Endothelial cell of umbilical vein (primary cell): ENCODE measurements around the gene KCTD17. TPM values are rescaled to one million over a fixed set of nuclear protein-coding genes. Genes with fewer than 3 reads are reported as not detected.

Experiments used
- BruUV-seq: library from RNA; stranded (reverse); fragments of 400-500 nt; replicated peaks from 2 replicates; lab custom pipeline; 2021; lab: Mats Ljungman, UMichigan
- CTCF ChIA-PET: fragments of 300-600, 350-600 bp; sonication (Branson Sonifier 250); formaldehyde crosslinking; loops from one replicate; lab custom pipeline; 2021; ENCODE audit warnings: antibody characterized with exemption, inconsistent platforms; lab: Charles Lee
- POLR2A ChIA-PET: fragments of 300-600, 350-600 bp; sonication (Branson Sonifier 250); formaldehyde crosslinking; loops from one replicate; lab custom pipeline; 2021; ENCODE audit warnings: antibody characterized with exemption, inconsistent platforms; lab: Charles Lee
- DNase-seq: peaks from one replicate; pipeline ENCODE4 v3.0.0-alpha.2; 2011; ENCODE audit warnings: low read depth, low spot score
- FAIRE-seq: peaks from 2 replicates; lab custom pipeline; 2011; peaks lifted over from hg19 to GRCh38; lab: Jason Lieb, UNC
- H2AFZ ChIP-seq: 2 replicates; pipeline ENCODE4 v1.6.0; 2012; ENCODE audit warnings: low read depth, low read length, control low read depth, inconsistent platforms
- H3K27ac ChIP-seq: 2 replicates; pipeline ENCODE4 v1.5.1; 2011; ENCODE audit warnings: low read depth, mild to moderate bottlenecking, control low read depth, low read length, moderate library complexity; ENCODE audit not compliant: insufficient read depth
- H3K27me3 ChIP-seq, 2 experiments: 2 replicates each; pipeline versions ENCODE4 v1.6.0 to v1.6.1; 2011; ENCODE audit warnings: low read length in 2 of 2, mixed read lengths in 1 of 2; ENCODE audit not compliant: control insufficient read depth in 2 of 2, insufficient read depth in 2 of 2
- H3K36me3 ChIP-seq, 2 experiments: 2 replicates in 1 of 2; 3 replicates in 1 of 2; pipeline ENCODE4 v1.5.1; 2011; ENCODE audit warnings: low read length in 2 of 2, mild to moderate bottlenecking in 1 of 2, moderate library complexity in 1 of 2; ENCODE audit not compliant: control insufficient read depth in 2 of 2, insufficient read depth in 2 of 2; ENCODE audit errors: extremely low read depth in 1 of 2
- H3K4me1 ChIP-seq: 3 replicates; pipeline ENCODE4 v1.5.1; 2011; ENCODE audit warnings: mild to moderate bottlenecking, low read length; ENCODE audit not compliant: control insufficient read depth, insufficient read depth; ENCODE audit errors: extremely low read depth
- H3K4me2 ChIP-seq: 2 replicates; pipeline ENCODE4 v1.6.1; 2011; ENCODE audit warnings: low read length, control low read depth, mixed read lengths; ENCODE audit not compliant: insufficient read depth
- H3K4me3 ChIP-seq, 3 experiments: fragments of 200-600 bp in 1 of 3; sonication (generic), shearing (Covaris generic) in 1 of 3; replicated peaks in 1 of 3; 2 replicates each; pipeline ENCODE4 v1.5.1; 2011 to 2016; ENCODE audit warnings: control low read depth in 3 of 3, low read length in 3 of 3, mild to moderate bottlenecking in 2 of 3, inconsistent platforms in 1 of 3, low read depth in 1 of 3, moderate library complexity in 1 of 3; ENCODE audit not compliant: insufficient read depth in 1 of 3
- H3K79me2 ChIP-seq: 2 replicates; pipeline ENCODE4 v1.6.0; 2012; ENCODE audit warnings: low read length, inconsistent platforms; ENCODE audit not compliant: control insufficient read depth, insufficient read depth
- H3K9ac ChIP-seq: replicated peaks from 2 replicates; pipeline ENCODE3; 2011; ENCODE audit warnings: low read length, control low read depth; ENCODE audit not compliant: insufficient read depth; ENCODE audit errors: extremely low read depth
- H3K9me1 ChIP-seq: replicated peaks from 3 replicates; pipeline ENCODE4 v1.6.0; 2011; ENCODE audit warnings: mild to moderate bottlenecking, low read length; ENCODE audit not compliant: control insufficient read depth, insufficient read depth; ENCODE audit errors: extremely low read depth
- H3K9me3 ChIP-seq: replicated peaks from 2 replicates; pipeline ENCODE4 v1.5.1; 2012; ENCODE audit warnings: low read length, inconsistent platforms; ENCODE audit not compliant: control insufficient read depth, insufficient read depth
- H4K20me1 ChIP-seq: replicated peaks from 2 replicates; pipeline ENCODE3; 2011; ENCODE audit warnings: mild to moderate bottlenecking, low read length; ENCODE audit not compliant: control insufficient read depth, insufficient read depth; ENCODE audit errors: extremely low read depth
- EZH2 ChIP-seq: IDR thresholded peaks from 2 replicates; pipeline ENCODE4 v1.6.1; 2012; ENCODE audit warnings: borderline replicate concordance, low read depth, mild to moderate bottlenecking, moderate library complexity, low read length, inconsistent platforms; ENCODE audit not compliant: severe bottlenecking
- FOS ChIP-seq: IDR thresholded peaks from 2 replicates; pipeline ENCODE4 v1.6.1; 2011; ENCODE audit warnings: mild to moderate bottlenecking, low read length, moderate library complexity, borderline replicate concordance; ENCODE audit not compliant: insufficient read depth
- GATA2 ChIP-seq: IDR thresholded peaks from 2 replicates; pipeline ENCODE4 v1.7.0; 2011; ENCODE audit warnings: low read depth, mild to moderate bottlenecking, moderate library complexity, mixed read lengths, low read length; ENCODE audit not compliant: insufficient read length, insufficient read depth
- JUN ChIP-seq: IDR thresholded peaks from 2 replicates; pipeline ENCODE4 v1.6.1; 2011; ENCODE audit warnings: borderline replicate concordance, low read depth; ENCODE audit not compliant: insufficient read length, insufficient read depth
- MYC ChIP-seq: IDR thresholded peaks from one replicate; pipeline ENCODE4 v1.6.1; 2011; ENCODE audit warnings: mild to moderate bottlenecking, low read depth, low read length
- POLR2A ChIP-seq: IDR thresholded peaks from 2 replicates; pipeline ENCODE4 v1.6.1; 2012; ENCODE audit warnings: low read depth, mild to moderate bottlenecking, control low read depth, low read length
- POLR2AphosphoS5 ChIP-seq: IDR thresholded peaks from 2 replicates; pipeline ENCODE4 v1.6.1; 2012; ENCODE audit warnings: low read depth, mild to moderate bottlenecking, control low read depth, low read length, moderate library complexity; ENCODE audit not compliant: insufficient read depth
- dilution Hi-C: fragments of 300-500 bp; cut with MboI; formaldehyde crosslinking; loops from one replicate; pipeline ENCODE4 v1.15.0; 2019; ENCODE audit warnings: low sequenced_read_pairs; ENCODE audit not compliant: extremely low pct_ligation_motif_present
- intact Hi-C: fragments of 100-400 bp; cut with micrococcal nuclease; formaldehyde crosslinking; loops from one replicate; pipeline ENCODE4 v1.10.0; 2022
- polyA plus RNA-seq, 4 experiments: library from polyadenylated mRNA; depleted of rRNA in 3 of 4; stranded (reverse) in 3 of 4; unstranded in 1 of 4; fragments of >200 nt; gene quantifications; 2 replicates each; pipeline versions ENCODE4 v1.2.1 to v1.2.3, GENCODE V29; 2011 to 2012; ENCODE audit warnings: missing spikeins in 1 of 4
- total RNA-seq: library from RNA; stranded (reverse); gene quantifications from 2 replicates; pipeline ENCODE4 v1.2.3, GENCODE V29; 2021
- TF ChIP-seq, protein P1 (sequence below): IDR thresholded peaks from 2 replicates; pipeline ENCODE4 v1.6.1; 2011; ENCODE audit not compliant: insufficient read depth, insufficient read length
- TF ChIP-seq, protein P2 (sequence below), 2 donors: IDR thresholded peaks; 1 replicate in 1 of 2; 2 replicates in 1 of 2; pipeline ENCODE4 v1.5.1; 2011; ENCODE audit warnings: low read length in 2 of 2, mild to moderate bottlenecking in 2 of 2, moderate library complexity in 2 of 2, control low read depth in 1 of 2, inconsistent platforms in 1 of 2, low read depth in 1 of 2; ENCODE audit not compliant: insufficient read depth in 1 of 2; ENCODE audit errors: extremely low read depth in 1 of 2

Gene KCTD17
- total and polyA plus RNA-seq, 2 donors (not counting 3 experiments of a cell fraction or from before 2014, with no cell fraction given), result 59.2 to 73.0 TPM

DNA sequence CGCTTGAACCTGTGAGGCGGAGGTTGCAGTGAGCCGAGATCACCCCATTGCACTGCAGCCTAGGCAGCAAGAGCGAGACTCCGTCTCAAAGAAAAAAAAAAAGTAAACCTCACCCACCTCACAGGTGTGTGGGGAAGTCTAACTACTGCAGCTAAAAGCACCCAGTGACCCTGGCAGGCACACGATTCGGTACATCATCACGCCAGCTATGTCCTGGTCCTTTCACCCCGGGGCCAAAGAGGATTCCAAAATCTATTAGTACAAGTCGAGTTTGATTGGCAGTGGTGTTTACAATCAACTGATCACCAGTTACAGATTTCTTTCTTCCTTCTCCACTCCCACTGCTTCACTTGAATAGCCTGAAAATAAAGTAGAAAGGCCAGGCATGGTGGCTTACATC is 38.6 kb upstream of the KCTD17 start:
- Histone ChIP-seq H3K36me3 (peaks cover 1 to 6% of the 10 kb centered on the region in 2 experiments), H3K79me2 (peaks cover 4% of the 10 kb centered on the region), H2AFZ (no peak overlapping the region), H3K4me1 (peaks cover 13% of the 10 kb centered on the region), H3K9me3 (no peaks in the 10 kb centered on the region), H3K27ac (no peak overlapping the region), H4K20me1 (no peaks in the 10 kb centered on the region), H3K9ac (no peak overlapping the region), H3K4me3 (no peak overlapping the region), H3K4me2 (no peak overlapping the region), H3K9me1 (no peaks in the 10 kb centered on the region), H3K27me3 (no peaks in the 10 kb centered on the region)
- BruUV-seq, result no TSS peak
- dilution Hi-C loops, result no loop called here
- TF ChIP-seq MYC (no peak), POLR2AphosphoS5 (no peak), FOS (no peak), JUN (no peak), POLR2A (no peak), EZH2 (no peak), GATA2 (no peak)
- TF ChIP-seq, protein P1, sequence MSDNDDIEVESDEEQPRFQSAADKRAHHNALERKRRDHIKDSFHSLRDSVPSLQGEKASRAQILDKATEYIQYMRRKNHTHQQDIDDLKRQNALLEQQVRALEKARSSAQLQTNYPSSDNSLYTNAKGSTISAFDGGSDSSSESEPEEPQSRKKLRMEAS, result no peak
- TF ChIP-seq, protein P2, sequence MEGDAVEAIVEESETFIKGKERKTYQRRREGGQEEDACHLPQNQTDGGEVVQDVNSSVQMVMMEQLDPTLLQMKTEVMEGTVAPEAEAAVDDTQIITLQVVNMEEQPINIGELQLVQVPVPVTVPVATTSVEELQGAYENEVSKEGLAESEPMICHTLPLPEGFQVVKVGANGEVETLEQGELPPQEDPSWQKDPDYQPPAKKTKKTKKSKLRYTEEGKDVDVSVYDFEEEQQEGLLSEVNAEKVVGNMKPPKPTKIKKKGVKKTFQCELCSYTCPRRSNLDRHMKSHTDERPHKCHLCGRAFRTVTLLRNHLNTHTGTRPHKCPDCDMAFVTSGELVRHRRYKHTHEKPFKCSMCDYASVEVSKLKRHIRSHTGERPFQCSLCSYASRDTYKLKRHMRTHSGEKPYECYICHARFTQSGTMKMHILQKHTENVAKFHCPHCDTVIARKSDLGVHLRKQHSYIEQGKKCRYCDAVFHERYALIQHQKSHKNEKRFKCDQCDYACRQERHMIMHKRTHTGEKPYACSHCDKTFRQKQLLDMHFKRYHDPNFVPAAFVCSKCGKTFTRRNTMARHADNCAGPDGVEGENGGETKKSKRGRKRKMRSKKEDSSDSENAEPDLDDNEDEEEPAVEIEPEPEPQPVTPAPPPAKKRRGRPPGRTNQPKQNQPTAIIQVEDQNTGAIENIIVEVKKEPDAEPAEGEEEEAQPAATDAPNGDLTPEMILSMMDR (IDR thresholded peaks at IDR 0.05; ENCODE audit: extremely low read depth in 1 of 2, insufficient read depth in 1 of 2, low read depth in 1 of 2, low read length in 2 of 2), result no peak
- FAIRE-seq (no peak), DNase-seq (no peak)
- ChIA-PET CTCF (interaction anchor here (1.2 kb wide), 1 partner anchor 30 kb away, joined by 3 read pairs; no protein-coding TSS in a partner anchor), POLR2A (no interaction called here)
- intact Hi-C loops, result no loop called here
